Testis (tissue), 3 donors: ENCODE data around the gene MAN2A1. TPM values are rescaled to one million over a fixed set of nuclear protein-coding genes. Genes with fewer than 3 reads are reported as not detected.
"Not testable (repeated sequence)": the region's sequence is repeated elsewhere in the genome, so short reads cannot be mapped to it uniquely, and the experiment has no call there.

Experiments used
- DNase-seq: peaks from one replicate; pipeline ENCODE4 v3.0.0-alpha.2; 2019
- H3K27ac ChIP-seq, 2 donors: fragments of 200-600 bp; sonication (generic); one replicate each; pipeline ENCODE4 v1.5.1; 2019
- H3K27me3 ChIP-seq: fragments of 200-600 bp; sonication (generic); one replicate; pipeline ENCODE4 v1.5.1; 2019
- H3K36me3 ChIP-seq: fragments of 200-600 bp; sonication (generic); one replicate; pipeline ENCODE4 v1.5.1; 2017; ENCODE audit warnings: low read depth; ENCODE audit errors: missing control alignments
- H3K4me1 ChIP-seq: fragments of 200-600 bp; sonication (generic); one replicate; pipeline ENCODE4 v1.5.1; 2019
- H3K4me3 ChIP-seq, 2 donors: fragments of 200-600 bp; sonication (generic); one replicate each; pipeline ENCODE4 v1.5.1; 2017 to 2019
- H3K9me3 ChIP-seq: fragments of 200-600 bp; sonication (generic); one replicate; pipeline ENCODE4 v1.5.1; 2017
- CTCF ChIP-seq, 3 experiments: fragments of 450-650 bp in 2 of 3; fragments of 200-600 bp in 1 of 3; sonication (generic) in 1 of 3; IDR thresholded peaks; one replicate each; pipeline ENCODE4 v1.5.1; 2016 to 2019; ENCODE audit warnings: antibody characterized with exemption in 3 of 3, mild to moderate bottlenecking in 2 of 3, moderate library complexity in 1 of 3
- POLR2A ChIP-seq: fragments of 450-650 bp; IDR thresholded peaks from one replicate; pipeline ENCODE4 v1.6.1; 2017; ENCODE audit warnings: antibody characterized with exemption, mild to moderate bottlenecking, moderate library complexity
- WGBS, 2 donors: methylation state at CpG; one replicate each; pipeline ENCODE4 v1.1.5; 2018; 5-methylcytosine and 5-hydroxymethylcytosine counted together
- intact Hi-C: fragments of 100-400 bp; cut with DNase I; formaldehyde crosslinking; loops from one replicate; pipeline ENCODE4 v1.15.1; 2023; ENCODE audit warnings: low total_unique reads
- polyA plus RNA-seq: library from polyadenylated mRNA; stranded (reverse); fragments of 350-450 nt; fragmentation: Illumina TruSeq; extraction: RNeasy Lipid Tissue Mini Kit (QIAGEN cat#74804); gene quantifications from one replicate; pipeline ENCODE4 v1.2.3, GENCODE V29; 2014; ENCODE audit warnings: low read depth, low replicate concordance; ENCODE audit not compliant: insufficient read depth
- total RNA-seq, 2 donors: library from RNA; depleted of rRNA; stranded (reverse); fragments of >200 nt; gene quantifications; one replicate each; pipeline ENCODE4 v1.2.3, GENCODE V29; 2016

MAN2A1 gene
- total and polyA plus RNA-seq, 3 donors from 2014 or later, result 36.0 to 80.5 (median 55.6) TPM

DNA sequence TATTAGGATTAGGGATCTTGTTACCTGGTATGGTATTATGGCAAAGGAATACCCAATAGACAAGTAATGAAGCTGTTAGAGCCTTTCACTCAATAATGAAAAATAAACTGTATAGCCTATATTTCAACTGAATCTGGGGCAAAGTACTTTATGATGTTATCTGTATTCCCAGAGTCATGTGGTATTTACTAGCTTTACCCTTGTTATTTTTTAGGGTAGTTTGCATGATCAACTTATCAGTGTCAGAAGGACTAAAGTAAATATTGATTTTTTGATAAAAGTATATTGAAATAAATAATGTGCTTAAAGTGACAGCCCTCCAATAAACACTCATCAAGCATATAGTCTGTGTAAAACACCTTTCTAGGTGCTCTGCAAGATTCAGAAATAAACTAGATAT lies 64.6 kb downstream of the MAN2A1 start:
- Histone ChIP-seq H3K9me3 (no peaks in the 10 kb centered on the region), H3K27ac (no peak overlapping the region), H3K4me3 (no peak overlapping the region), H3K27me3 (no peaks in the 10 kb centered on the region), H3K36me3 (no peaks in the 10 kb centered on the region), H3K4me1 (no peaks in the 10 kb centered on the region)
- intact Hi-C loops, result no loop called here
- DNase-seq, result no peak
- TF ChIP-seq CTCF (IDR thresholded peaks at IDR 0.05) (no peak), POLR2A (no peak)

DNA sequence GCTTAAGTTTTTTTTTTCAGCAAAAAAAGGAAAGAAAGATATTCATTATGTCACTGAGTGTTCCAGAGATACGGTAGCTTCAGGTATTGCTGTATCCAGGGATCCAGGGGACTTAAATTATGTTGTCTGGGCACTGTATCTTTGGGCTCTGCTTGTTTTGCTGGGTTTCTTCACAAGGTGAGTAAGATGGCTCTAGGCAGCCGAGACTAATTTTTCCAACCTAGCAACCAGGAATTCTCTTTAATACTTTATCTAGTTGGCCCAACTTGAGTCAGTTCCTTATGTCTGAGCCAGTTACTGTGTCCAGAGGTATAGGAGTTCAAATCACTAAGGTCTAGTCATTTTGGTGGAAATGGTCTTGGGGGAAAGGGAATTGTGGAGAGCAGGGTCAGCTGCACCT lies 66.0 kb downstream of the MAN2A1 start:
- H3K9me3 ChIP-seq, result no peaks in the 10 kb centered on the region
- WGBS, 2 donors, result 49 to 83% methylated on average over 2 of the region's 2 CpGs
- DNase-seq, result no peak
- intact Hi-C loops, result no loop called here
- no peak overlapping the region for H3K27ac ChIP-seq
- H3K36me3 ChIP-seq, result no peaks in the 10 kb centered on the region
- H3K27me3 ChIP-seq, result no peaks in the 10 kb centered on the region
- TF ChIP-seq POLR2A (no peak), CTCF (IDR thresholded peaks at IDR 0.05) (no peak)
- no peak overlapping the region for H3K4me3 ChIP-seq
- no peaks in the 10 kb centered on the region for H3K4me1 ChIP-seq

DNA sequence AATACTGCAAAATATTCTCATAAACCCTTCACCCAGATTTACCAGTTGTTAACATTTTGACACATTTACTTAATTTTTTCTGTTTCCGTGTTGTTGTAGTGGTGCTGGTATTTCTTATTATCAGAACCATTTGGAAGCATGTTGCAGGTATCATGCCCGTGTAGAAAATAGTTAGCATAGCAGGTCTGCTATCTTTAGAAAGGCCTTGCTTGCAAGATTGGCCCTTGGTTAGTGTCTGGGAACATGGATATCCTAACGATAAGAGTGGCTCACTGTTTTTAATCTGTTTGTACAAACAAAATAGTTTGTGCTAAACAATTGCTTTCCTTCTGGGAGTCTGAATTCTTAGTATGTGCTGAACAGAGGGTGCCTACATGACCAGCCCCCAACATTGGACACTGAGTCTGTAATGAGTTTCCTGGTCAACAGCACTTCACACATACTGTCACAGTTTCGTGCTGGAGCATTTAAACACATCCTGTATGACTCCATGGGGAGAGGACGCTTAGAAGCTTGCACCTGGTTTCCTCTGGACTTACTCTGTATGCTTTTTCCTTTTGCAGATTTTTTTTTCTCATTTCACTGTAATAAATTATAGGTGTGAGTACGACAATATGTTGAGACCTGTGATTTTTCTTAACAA lies 66.9 kb downstream of the MAN2A1 start:
- intact Hi-C loops, result no loop called here
- no peak overlapping the region for H3K4me3 ChIP-seq
- H3K4me1 ChIP-seq, result no peaks in the 10 kb centered on the region
- no peaks in the 10 kb centered on the region for H3K9me3 ChIP-seq
- H3K36me3 ChIP-seq, result no peaks in the 10 kb centered on the region
- WGBS, 2 donors, result 78 to 85% methylated on average over 6 of the region's 6 CpGs
- DNase-seq, result no peak
- H3K27ac ChIP-seq, result no peak overlapping the region
- no peaks in the 10 kb centered on the region for H3K27me3 ChIP-seq
- TF ChIP-seq CTCF (IDR thresholded peaks at IDR 0.05) (no peak), POLR2A (no peak)

GRCh38 chr5:109757490-109757889 lies 67.8 kb downstream of the MAN2A1 start:
- Histone ChIP-seq H3K27me3 (no peaks in the 10 kb centered on the region), H3K9me3 (no peaks in the 10 kb centered on the region), H3K27ac (no peak overlapping the region), H3K4me1 (no peaks in the 10 kb centered on the region), H3K36me3 (no peaks in the 10 kb centered on the region), H3K4me3 (no peak overlapping the region)
- intact Hi-C loops, result no loop called here
- TF ChIP-seq CTCF (IDR thresholded peaks at IDR 0.05) (no peak), POLR2A (no peak)
- no peak for DNase-seq

GRCh38 chr5:109759306-109759705 lies 69.6 kb downstream of the MAN2A1 start:
- Histone ChIP-seq H3K27me3 (no peaks in the 10 kb centered on the region), H3K36me3 (no peaks in the 10 kb centered on the region), H3K27ac (no peak overlapping the region), H3K9me3 (no peaks in the 10 kb centered on the region), H3K4me3 (no peak overlapping the region), H3K4me1 (no peaks in the 10 kb centered on the region)
- TF ChIP-seq POLR2A (no peak), CTCF (IDR thresholded peaks at IDR 0.05) (no peak)
- intact Hi-C loops, result no loop called here
- DNase-seq, result no peak

GRCh38 chr5:109760130-109760529 lies 70.4 kb downstream of the MAN2A1 start:
- H3K36me3 ChIP-seq, DNase-seq, intact Hi-C loops, H3K27ac ChIP-seq, H3K4me3 ChIP-seq, H3K9me3 ChIP-seq, H3K4me1 ChIP-seq, H3K27me3 ChIP-seq: not testable (repeated sequence)
- 94 to 98% methylated on average over 4 of the region's 4 CpGs for WGBS, 2 donors
